ENCODE results near the gene DMRTC2.

DMRTC2 gene

GRCh38 chr19:41821003-41821735 lies 23.7 kb upstream of the DMRTC2 start:
- H3K4me3 Mint-ChIP-seq: no peak overlapping the region
- peaks cover 5% of the 10 kb centered on the region for H3K4me1 Mint-ChIP-seq
- H3K9me3 Mint-ChIP-seq: no peaks in the 10 kb centered on the region
- H3K27me3 Mint-ChIP-seq: peaks cover 29% of the 10 kb centered on the region
- no peaks in the 10 kb centered on the region for H3K36me3 Mint-ChIP-seq
- ATAC-seq: peak; percentile 81
- no peak overlapping the region for H3K27ac Mint-ChIP-seq

GRCh38 chr19:41837981-41838708 lies 6.7 kb upstream of the DMRTC2 start:
- ATAC-seq: no peak
- H3K9me3 Mint-ChIP-seq: no peaks in the 10 kb centered on the region
- no peaks in the 10 kb centered on the region for H3K36me3 Mint-ChIP-seq
- H3K4me3 Mint-ChIP-seq: no peak overlapping the region
- H3K27me3 Mint-ChIP-seq: peaks cover 44% of the 10 kb centered on the region
- no peak overlapping the region for H3K27ac Mint-ChIP-seq
- no peaks in the 10 kb centered on the region for H3K4me1 Mint-ChIP-seq

GRCh38 chr19:41839211-41839610 lies 5.6 kb upstream of the DMRTC2 start:
- Mint-ChIP-seq H3K4me3 (no peak overlapping the region), H3K27me3 (peaks cover 54% of the 10 kb centered on the region), H3K27ac (no peak overlapping the region), H3K4me1 (no peaks in the 10 kb centered on the region), H3K36me3 (peaks cover 6% of the 10 kb centered on the region), H3K9me3 (peaks cover 7% of the 10 kb centered on the region)
- ATAC-seq: no peak

- H3K9me3 Mint-ChIP-seq: peaks cover 9% of the 10 kb centered on the region
- H3K36me3 Mint-ChIP-seq: peaks cover 6% of the 10 kb centered on the region
- H3K4me1 Mint-ChIP-seq: no peaks in the 10 kb centered on the region
- H3K27ac Mint-ChIP-seq: no peak overlapping the region
- H3K27me3 Mint-ChIP-seq: peaks cover 36% of the 10 kb centered on the region
- ATAC-seq: no peak
- H3K4me3 Mint-ChIP-seq: no peak overlapping the region
These were observed 1.5 kb upstream of the DMRTC2 start for GRCh38 chr19:41843371-41843770.

GRCh38 chr19:41844601-41845000 lies 241 bp upstream of the DMRTC2 start, which contains the start of gene LYPD4:
Gene LYPD4 (minus strand): TSS chr19:41844683. CDS start chr19:41839285, 5,398 bp downstream.
- H3K27ac Mint-ChIP-seq: no peak within 1 kb of the TSS
- ATAC-seq: no peak
- peaks cover 9% of the 10 kb centered on the region for H3K9me3 Mint-ChIP-seq
- no peaks in the 10 kb centered on the region for H3K4me1 Mint-ChIP-seq
- peaks cover 6% of the 10 kb centered on the region for H3K36me3 Mint-ChIP-seq
- H3K4me3 Mint-ChIP-seq: no peak within 1 kb of the TSS
- peaks cover 24% of the 10 kb centered on the region for H3K27me3 Mint-ChIP-seq

- Mint-ChIP-seq H3K27me3 (peaks cover 19% of the 10 kb centered on the region), H3K4me1 (no peaks in the 10 kb centered on the region), H3K9me3 (peaks cover 9% of the 10 kb centered on the region), H3K27ac (no peak overlapping the region), H3K4me3 (no peak overlapping the region), H3K36me3 (peaks cover 6% of the 10 kb centered on the region)
- ATAC-seq: peak; percentile 27
These were observed 279 bp downstream of the DMRTC2 start for GRCh38 chr19:41845051-41845590.

GRCh38 chr19:41847351-41848105 lies 2.7 kb downstream of the DMRTC2 start:
- H3K27ac Mint-ChIP-seq: no peak overlapping the region
- ATAC-seq: no peak
- peaks cover 9% of the 10 kb centered on the region for H3K9me3 Mint-ChIP-seq
- H3K36me3 Mint-ChIP-seq: peaks cover 6% of the 10 kb centered on the region
- no peak overlapping the region for H3K4me3 Mint-ChIP-seq
- peaks cover 14% of the 10 kb centered on the region for H3K27me3 Mint-ChIP-seq
- H3K4me1 Mint-ChIP-seq: no peaks in the 10 kb centered on the region

GRCh38 chr19:41848666-41849065 lies 3.8 kb downstream of the DMRTC2 start:
- H3K36me3 Mint-ChIP-seq: peaks cover 5% of the 10 kb centered on the region
- peak overlapping the region; percentile 12 for H3K27ac Mint-ChIP-seq
- no peak overlapping the region for H3K4me3 Mint-ChIP-seq
- no peak for ATAC-seq
- peaks cover 9% of the 10 kb centered on the region for H3K27me3 Mint-ChIP-seq
- H3K9me3 Mint-ChIP-seq: peaks cover 7% of the 10 kb centered on the region
- H3K4me1 Mint-ChIP-seq: peaks cover 3% of the 10 kb centered on the region

- no peak for ATAC-seq
- peaks cover 5% of the 10 kb centered on the region for H3K4me1 Mint-ChIP-seq
- H3K36me3 Mint-ChIP-seq: peaks cover 1% of the 10 kb centered on the region
- peaks cover 5% of the 10 kb centered on the region for H3K27me3 Mint-ChIP-seq
- no peak overlapping the region for H3K4me3 Mint-ChIP-seq
- peaks cover 3% of the 10 kb centered on the region for H3K9me3 Mint-ChIP-seq
- H3K27ac Mint-ChIP-seq: peak overlapping the region; percentile 12
These were observed 4.2 kb downstream of the DMRTC2 start for GRCh38 chr19:41849067-41849466.

- no peak overlapping the region for H3K4me3 Mint-ChIP-seq
- no peak for ATAC-seq
- no peak overlapping the region for H3K27ac Mint-ChIP-seq
- H3K4me1 Mint-ChIP-seq: peaks cover 5% of the 10 kb centered on the region
- H3K36me3 Mint-ChIP-seq: no peaks in the 10 kb centered on the region
- H3K9me3 Mint-ChIP-seq: no peaks in the 10 kb centered on the region
- no peaks in the 10 kb centered on the region for H3K27me3 Mint-ChIP-seq
These were observed 5.5 kb downstream of the DMRTC2 start for GRCh38 chr19:41850381-41850780.

- H3K36me3 Mint-ChIP-seq: no peaks in the 10 kb centered on the region
- peak overlapping the region; percentile 7 for H3K27ac Mint-ChIP-seq
- no peak overlapping the region for H3K4me3 Mint-ChIP-seq
- H3K4me1 Mint-ChIP-seq: peaks cover 5% of the 10 kb centered on the region
- no peak for ATAC-seq
- no peaks in the 10 kb centered on the region for H3K27me3 Mint-ChIP-seq
- H3K9me3 Mint-ChIP-seq: no peaks in the 10 kb centered on the region
These were observed 6.6 kb downstream of the DMRTC2 start for GRCh38 chr19:41851456-41851855.

GRCh38 chr19:41853344-41853743 lies 8.5 kb downstream of the DMRTC2 start:
- Mint-ChIP-seq H3K27me3 (no peaks in the 10 kb centered on the region), H3K27ac (no peak overlapping the region), H3K4me1 (peaks cover 5% of the 10 kb centered on the region), H3K9me3 (no peaks in the 10 kb centered on the region), H3K36me3 (no peaks in the 10 kb centered on the region), H3K4me3 (no peak overlapping the region)
- no peak for ATAC-seq

- no peak overlapping the region for H3K27ac Mint-ChIP-seq
- H3K4me1 Mint-ChIP-seq: peaks cover 5% of the 10 kb centered on the region
- no peak for ATAC-seq
- H3K36me3 Mint-ChIP-seq: no peaks in the 10 kb centered on the region
- H3K27me3 Mint-ChIP-seq: no peaks in the 10 kb centered on the region
- H3K9me3 Mint-ChIP-seq: no peaks in the 10 kb centered on the region
- H3K4me3 Mint-ChIP-seq: no peak overlapping the region
These were observed 8.9 kb downstream of the DMRTC2 start for GRCh38 chr19:41853768-41854167.

GRCh38 chr19:41859213-41859617 lies 14.4 kb downstream of the DMRTC2 start:
- peaks cover 36% of the 10 kb centered on the region for H3K4me1 Mint-ChIP-seq
- no peak for ATAC-seq
- no peaks in the 10 kb centered on the region for H3K27me3 Mint-ChIP-seq
- H3K27ac Mint-ChIP-seq: peak overlapping the region; percentile 89
- peaks cover 35% of the 10 kb centered on the region for H3K36me3 Mint-ChIP-seq
- H3K4me3 Mint-ChIP-seq: peak overlapping the region; percentile 93
- H3K9me3 Mint-ChIP-seq: no peaks in the 10 kb centered on the region

Data from stimulated activated memory B cell treated with anti-CD40 and anti-IgM and Interleukin-4, amounts not matched to agents 10 μg/mL and 1 μg/mL and 100 μg/mL, for 72 hours (primary cell).